Hepatocyte (in vitro differentiated cells): ENCODE measurements around the gene NCS1.

Experiments
- EZH2 ChIP-seq: fragments of 200-600 bp; sonication (generic); IDR thresholded peaks from 2 replicates; pipeline ENCODE4 v1.6.1; 2016; ENCODE audit warnings: antibody characterized with exemption, mild to moderate bottlenecking, borderline replicate concordance
- EZH2phosphoT487 ChIP-seq: fragments of 200-600 bp; sonication (generic); IDR thresholded peaks from one replicate; pipeline ENCODE4 v1.6.1; 2018; ENCODE audit warnings: antibody characterized with exemption, mild to moderate bottlenecking, low read depth, moderate library complexity; ENCODE audit not compliant: unreplicated experiment, severe bottlenecking
- TF ChIP-seq, protein P1 (sequence below): fragments of 200-600 bp; sonication (generic); IDR thresholded peaks from 2 replicates; pipeline ENCODE4 v1.5.1; 2016; ENCODE audit warnings: antibody characterized with exemption, mild to moderate bottlenecking; ENCODE audit not compliant: poor library complexity

DNA sequence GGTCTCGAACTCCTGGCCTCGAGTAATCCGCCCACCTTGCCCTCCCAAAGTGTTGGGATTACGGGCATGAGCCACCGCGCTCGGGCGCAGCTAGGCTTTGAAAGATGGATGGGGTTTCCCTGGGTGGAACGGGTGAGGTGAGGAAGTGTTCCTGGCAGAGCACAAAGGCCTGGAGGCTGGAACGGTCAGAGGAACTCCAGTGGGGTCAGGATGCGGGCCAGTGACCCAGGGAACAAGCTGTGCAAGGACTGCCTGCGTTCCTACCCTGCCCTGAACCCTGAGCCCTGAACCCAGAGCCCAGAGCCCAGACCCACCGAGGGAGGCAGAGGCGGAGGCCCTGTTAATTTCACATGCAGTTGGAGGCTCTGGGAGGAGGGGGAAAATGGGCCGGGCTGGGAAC lies 23.4 kb downstream of the NCS1 start:
- TF ChIP-seq, protein P1, sequence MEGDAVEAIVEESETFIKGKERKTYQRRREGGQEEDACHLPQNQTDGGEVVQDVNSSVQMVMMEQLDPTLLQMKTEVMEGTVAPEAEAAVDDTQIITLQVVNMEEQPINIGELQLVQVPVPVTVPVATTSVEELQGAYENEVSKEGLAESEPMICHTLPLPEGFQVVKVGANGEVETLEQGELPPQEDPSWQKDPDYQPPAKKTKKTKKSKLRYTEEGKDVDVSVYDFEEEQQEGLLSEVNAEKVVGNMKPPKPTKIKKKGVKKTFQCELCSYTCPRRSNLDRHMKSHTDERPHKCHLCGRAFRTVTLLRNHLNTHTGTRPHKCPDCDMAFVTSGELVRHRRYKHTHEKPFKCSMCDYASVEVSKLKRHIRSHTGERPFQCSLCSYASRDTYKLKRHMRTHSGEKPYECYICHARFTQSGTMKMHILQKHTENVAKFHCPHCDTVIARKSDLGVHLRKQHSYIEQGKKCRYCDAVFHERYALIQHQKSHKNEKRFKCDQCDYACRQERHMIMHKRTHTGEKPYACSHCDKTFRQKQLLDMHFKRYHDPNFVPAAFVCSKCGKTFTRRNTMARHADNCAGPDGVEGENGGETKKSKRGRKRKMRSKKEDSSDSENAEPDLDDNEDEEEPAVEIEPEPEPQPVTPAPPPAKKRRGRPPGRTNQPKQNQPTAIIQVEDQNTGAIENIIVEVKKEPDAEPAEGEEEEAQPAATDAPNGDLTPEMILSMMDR = no peak
- no peak for TF ChIP-seq EZH2
- no peak for TF ChIP-seq EZH2phosphoT487
